HepG2 (cell line): ENCODE data around the gene PRKACB. TPM values are rescaled to one million over a fixed set of nuclear protein-coding genes. Genes with fewer than 3 reads are reported as not detected.

Experiments used
- ATAC-seq: fragments of 200-7000 bp; cut with Tn5 transposase; 3 replicates; pipeline ENCODE4 v1.9.1; 2020; ENCODE audit warnings: mild to moderate bottlenecking, moderate library complexity
- BruUV-seq: library from RNA; stranded (reverse); fragments of 400-500 nt; replicated peaks from 2 replicates; lab custom pipeline; 2021; lab: Mats Ljungman, UMichigan
- CTCF ChIA-PET: fragments of 300-600 bp; formaldehyde crosslinking; extraction: SDS; loops from one replicate; lab custom pipeline; 2021; ENCODE audit warnings: low total read pairs, inconsistent platforms, low intra/inter-chr PET ratio; lab: Yijun Ruan, JAX
- POLR2A ChIA-PET: fragments of 350-600 bp; sonication (Branson Sonifier 250); formaldehyde crosslinking; loops from one replicate; lab custom pipeline; 2020; ENCODE audit warnings: antibody characterized with exemption, inconsistent platforms; lab: Yijun Ruan, JAX
- DNase-seq: peaks from one replicate; pipeline ENCODE4 v3.0.0-alpha.2; 2015; ENCODE audit warnings: low spot score
- FAIRE-seq: peaks from 3 replicates; lab custom pipeline; 2011; peaks lifted over from hg19 to GRCh38; lab: Jason Lieb, UNC
- H2AFZ ChIP-seq: one replicate; pipeline ENCODE4 v1.6.1; 2011; ENCODE audit warnings: low read length, inconsistent platforms
- H3K27ac ChIP-seq: fragments of 300-600 bp; 3 replicates; pipeline ENCODE4 v1.8.0; 2011; ENCODE audit warnings: mixed run types, mild to moderate bottlenecking, mixed read lengths, low read length, inconsistent platforms; ENCODE audit not compliant: insufficient read depth; ENCODE audit errors: extremely low read length
- H3K27me3 ChIP-seq, 2 experiments: fragments of 200-600 bp in 1 of 2; 2 replicates in 1 of 2; 3 replicates in 1 of 2; pipeline versions ENCODE4 v1.6.0 to v1.8.0; 2011; ENCODE audit warnings: low read length in 2 of 2, mild to moderate bottlenecking in 2 of 2, moderate library complexity in 2 of 2, inconsistent platforms in 1 of 2; ENCODE audit not compliant: insufficient read depth in 2 of 2, control insufficient read depth in 1 of 2
- H3K36me3 ChIP-seq, 2 experiments: fragments of 200-600 bp in 1 of 2; replicated peaks in 1 of 2; 2 replicates in 1 of 2; 3 replicates in 1 of 2; pipeline versions ENCODE4 v1.5.1 to v1.8.0; 2011; ENCODE audit warnings: low read length in 2 of 2, inconsistent platforms in 1 of 2; ENCODE audit not compliant: insufficient read depth in 2 of 2, control insufficient read depth in 1 of 2
- H3K4me1 ChIP-seq: 2 replicates; pipeline ENCODE4 v1.5.1; 2012; ENCODE audit warnings: low read length, inconsistent platforms; ENCODE audit not compliant: insufficient read depth
- H3K4me2 ChIP-seq: 2 replicates; pipeline ENCODE4 v1.6.0; 2011; ENCODE audit warnings: low read depth, low read length, inconsistent platforms
- H3K4me3 ChIP-seq, 3 experiments: fragments of 200-600 bp in 1 of 3; sonication (generic), shearing (Covaris generic) in 1 of 3; replicated peaks in 1 of 3; 2 replicates each; pipeline ENCODE4 v1.5.1; 2011 to 2016; ENCODE audit warnings: low read length in 3 of 3, inconsistent platforms in 2 of 3, low read depth in 2 of 3, mild to moderate bottlenecking in 2 of 3, control low read depth in 1 of 3, mixed read lengths in 1 of 3; ENCODE audit not compliant: insufficient read depth in 1 of 3
- H3K79me2 ChIP-seq: one replicate; pipeline ENCODE4 v1.6.1; 2011; ENCODE audit warnings: low read length, inconsistent platforms; ENCODE audit not compliant: insufficient read depth
- H3K9ac ChIP-seq: 2 replicates; pipeline ENCODE4 v1.6.0; 2011; ENCODE audit warnings: mild to moderate bottlenecking, low read depth, low read length, inconsistent platforms; ENCODE audit not compliant: insufficient read depth
- H3K9me3 ChIP-seq: 2 replicates; pipeline ENCODE4 v1.5.1; 2012; ENCODE audit warnings: mild to moderate bottlenecking, low read length
- H4K20me1 ChIP-seq: 2 replicates; pipeline ENCODE4 v1.6.0; 2011; ENCODE audit warnings: inconsistent platforms, mild to moderate bottlenecking, low read length, moderate library complexity; ENCODE audit not compliant: insufficient read depth
- CREB1 ChIP-seq, 2 experiments: fragments of 450-650 bp in 1 of 2; IDR thresholded peaks; 2 replicates each; pipeline ENCODE4 v1.6.1; 2016 to 2017; ENCODE audit warnings: control low read depth in 1 of 2, mild to moderate bottlenecking in 1 of 2, missing compliant biosample characterization in 1 of 2, missing genetic modification characterization in 1 of 2
- EZH2 ChIP-seq: conservative IDR thresholded peaks from 2 replicates; pipeline ENCODE4 v1.6.1; 2012; ENCODE audit warnings: mild to moderate bottlenecking, low read depth, low read length, moderate library complexity
- GLMP ChIP-seq: sonication (generic); formaldehyde crosslinking; IDR thresholded peaks from 2 replicates; pipeline ENCODE4 v1.9.0; 2021; ENCODE audit warnings: missing genetic modification reagents, mild to moderate bottlenecking, borderline replicate concordance
- MED8 ChIP-seq: sonication (generic); formaldehyde crosslinking; IDR thresholded peaks from 2 replicates; pipeline ENCODE4 v1.8.1; 2023; ENCODE audit warnings: mild to moderate bottlenecking, missing genetic modification reagents; ENCODE audit not compliant: insufficient replicate concordance
- MLX ChIP-seq: IDR thresholded peaks from 2 replicates; pipeline ENCODE4 v1.6.1; 2016
- NFRKB ChIP-seq: fragments of 450-650 bp; IDR thresholded peaks from 2 replicates; pipeline ENCODE4 v1.6.1; 2017
- PREB ChIP-seq: sonication (generic); formaldehyde crosslinking; IDR thresholded peaks from 2 replicates; pipeline ENCODE4 v1.4.0; 2020; ENCODE audit warnings: missing genetic modification reagents
- ZKSCAN5 ChIP-seq: sonication (generic); formaldehyde crosslinking; IDR thresholded peaks from 2 replicates; pipeline ENCODE4 v1.5.1; 2020; ENCODE audit warnings: mild to moderate bottlenecking, missing genetic modification reagents
- ZNF121 ChIP-seq: sonication (generic); formaldehyde crosslinking; IDR thresholded peaks from 2 replicates; pipeline ENCODE4 v1.5.0; 2020; ENCODE audit warnings: mild to moderate bottlenecking, missing genetic modification reagents
- ZNF34 ChIP-seq: sonication (generic); formaldehyde crosslinking; IDR thresholded peaks from 2 replicates; pipeline ENCODE4 v1.4.0; 2020; ENCODE audit warnings: mild to moderate bottlenecking, missing genetic modification reagents, borderline replicate concordance
- ZNF646 ChIP-seq: sonication (generic); formaldehyde crosslinking; IDR thresholded peaks from 2 replicates; pipeline ENCODE4 v1.9.0; 2021; ENCODE audit warnings: mild to moderate bottlenecking, missing genetic modification reagents
- ZSCAN30 ChIP-seq: sonication (generic); formaldehyde crosslinking; IDR thresholded peaks from 2 replicates; pipeline ENCODE4 v1.5.0; 2020; ENCODE audit warnings: mild to moderate bottlenecking, missing genetic modification reagents
- WGBS: methylation state at CpG from one replicate; pipeline ENCODE4 v1.1.6; 2017; ENCODE audit warnings: low lambda C conversion rate; 5-methylcytosine and 5-hydroxymethylcytosine counted together
- in situ Hi-C: cut with HindIII; loops from 2 replicates; pipeline ENCODE4 v1.10.0; 2017; ENCODE audit warnings: low pct_unique_long_range_greater_than_20kb; ENCODE audit not compliant: extremely low pct_ligation_motif_present
- intact Hi-C: fragments of 100-400 bp; cut with micrococcal nuclease; formaldehyde crosslinking; loops from one replicate; pipeline ENCODE4 v1.10.0; 2022; ENCODE audit not compliant: unreplicated experiment
- polyA plus RNA-seq, 8 experiments: library from polyadenylated mRNA; depleted of rRNA in 3 of 8; stranded (reverse) in 7 of 8; unstranded in 1 of 8; fragments of >200 nt; fragmentation: Illumina TruSeq in 4 of 8; extraction: Trizol in 4 of 8; gene quantifications; 2 replicates each; pipeline versions ENCODE4 v1.2.1 to v1.2.3, GENCODE V29; 2011 to 2016; ENCODE audit warnings: low read depth in 4 of 8, missing spikeins in 1 of 8, mixed read lengths in 1 of 8; ENCODE audit not compliant: insufficient read depth in 1 of 8
- total RNA-seq, 5 experiments: library from RNA; depleted of rRNA; stranded (reverse); fragments of >200 nt; fragmentation: Illumina TruSeq; extraction: Trizol; gene quantifications; 2 replicates each; pipeline ENCODE4 v1.2.3, GENCODE V29; 2016; ENCODE audit warnings: low read depth in 1 of 5

The PRKACB gene
- total and polyA plus RNA-seq, 2 of the 13 experiments (the other 11 are each of a cell fraction or from before 2014, with no cell fraction given) = 3.5 to 5.8 TPM

GRCh38 chr1:84110629-84111028, 33.4 kb upstream of the PRKACB start (continued):
- TF ChIP-seq ZNF646 (CRISPR knock-in tag) (no peak), EZH2 (no peak), ZNF34 (CRISPR knock-in tag) (no peak)

GRCh38 chr1:84116558-84116957, 27.5 kb upstream of the PRKACB start:
- ChIA-PET CTCF (no interaction called here), POLR2A (no interaction called here)
- Histone ChIP-seq H3K36me3 (no peaks in the 10 kb centered on the region), H3K27ac (no peak overlapping the region), H3K9ac (no peak overlapping the region), H3K27me3 (no peaks in the 10 kb centered on the region), H3K4me3 (no peak overlapping the region), H3K4me2 (no peak overlapping the region), H3K79me2 (no peaks in the 10 kb centered on the region), H3K4me1 (no peaks in the 10 kb centered on the region), H3K9me3 (no peaks in the 10 kb centered on the region), H2AFZ (no peak overlapping the region), H4K20me1 (no peaks in the 10 kb centered on the region)
- in situ Hi-C loops (no loop called here), intact Hi-C loops (no loop called here)
- DNase-seq (no peak), ATAC-seq (no peak), FAIRE-seq (no peak)
- no TSS peak for BruUV-seq
- WGBS = 67% methylated on average over 2 of the region's 2 CpGs
- TF ChIP-seq ZKSCAN5 (no peak), PREB (CRISPR knock-in tag) (no peak), MED8 (no peak), CREB1 (IDR thresholded peaks at IDR 0.05) (no peak), CREB1 (CRISPR knock-in tag; IDR thresholded peaks at IDR 0.05) (no peak), GLMP (CRISPR knock-in tag) (no peak), ZSCAN30 (CRISPR knock-in tag) (no peak), ZNF121 (CRISPR knock-in tag) (no peak), MLX (no peak), NFRKB (no peak)
